A673 (cell line): ENCODE results near the gene FHIP1A. TPM values are rescaled to one million over a fixed set of nuclear protein-coding genes. Genes with fewer than 3 reads are reported as not detected.
A peak's percentile ranks its signal among the peaks of the same experiment; 100 is the strongest.

Experiments
- BruUV-seq: library from RNA; stranded (reverse); fragments of 400-500 nt; replicated peaks from 2 replicates; lab custom pipeline; 2021; lab: Mats Ljungman, UMichigan
- CTCF ChIA-PET: fragments of 300-600 bp; sonication (Branson Sonifier 250); formaldehyde crosslinking; loops from one replicate; lab custom pipeline; 2022; ENCODE audit warnings: antibody characterized with exemption; lab: Charles Lee
- POLR2A ChIA-PET: fragments of 300-600 bp; sonication (Branson Sonifier 250); formaldehyde crosslinking; loops from one replicate; lab custom pipeline; 2022; ENCODE audit warnings: antibody characterized with exemption; ENCODE audit not compliant: low non-redundant PET; lab: Charles Lee
- DNase-seq: peaks from one replicate; pipeline ENCODE4 v3.0.0-alpha.2; 2015; ENCODE audit warnings: low spot score
- H3K27ac ChIP-seq: fragments of 200-600 bp; sonication (generic); 2 replicates; pipeline ENCODE4 v1.5.1; 2016; ENCODE audit warnings: mixed run types, low read depth, mild to moderate bottlenecking, mixed read lengths, antibody characterized with exemption, low read length; ENCODE audit not compliant: poor library complexity, severe bottlenecking
- H3K27me3 ChIP-seq: fragments of 200-600 bp; sonication (generic); replicated peaks from 2 replicates; pipeline ENCODE4 v1.6.1; 2017; ENCODE audit warnings: mixed run types, low read depth, mild to moderate bottlenecking, mixed read lengths, antibody characterized with exemption, low read length; ENCODE audit not compliant: insufficient read depth, poor library complexity
- H3K36me3 ChIP-seq: fragments of 200-600 bp; sonication (generic); 2 replicates; pipeline ENCODE4 v1.6.1; 2016; ENCODE audit warnings: mixed run types, mild to moderate bottlenecking, mixed read lengths, antibody characterized with exemption, low read length; ENCODE audit not compliant: insufficient read depth, poor library complexity, severe bottlenecking
- H3K4me1 ChIP-seq: fragments of 200-600 bp; sonication (generic); 2 replicates; pipeline ENCODE4 v1.6.1; 2017; ENCODE audit warnings: mixed run types, mild to moderate bottlenecking, mixed read lengths, antibody characterized with exemption, low read length; ENCODE audit not compliant: insufficient read depth, poor library complexity, severe bottlenecking
- H3K4me3 ChIP-seq: fragments of 200-600 bp; sonication (generic); 2 replicates; pipeline ENCODE4 v1.5.1; 2016; ENCODE audit warnings: low read depth, mixed run types, mild to moderate bottlenecking, mixed read lengths, low read length; ENCODE audit not compliant: poor library complexity, severe bottlenecking
- H3K9me3 ChIP-seq: fragments of 200-600 bp; sonication (generic); 2 replicates; pipeline ENCODE4 v1.6.1; 2016; ENCODE audit warnings: mixed run types, low read depth, mild to moderate bottlenecking, mixed read lengths, antibody characterized with exemption, low read length; ENCODE audit not compliant: poor library complexity, severe bottlenecking
- CTCF ChIP-seq: fragments of 300-800, 200-600 bp; sonication (generic); conservative IDR thresholded peaks from 2 replicates; pipeline ENCODE4 v1.5.1; 2017; ENCODE audit warnings: low read depth, mild to moderate bottlenecking, antibody characterized with exemption, low read length, moderate library complexity, mixed read lengths
- EZH2 ChIP-seq: fragments of 200-600 bp; sonication (generic); IDR thresholded peaks from 2 replicates; pipeline ENCODE4 v1.6.1; 2017; ENCODE audit warnings: borderline replicate concordance, low read depth, mild to moderate bottlenecking, mixed read lengths, antibody characterized with exemption, low read length; ENCODE audit not compliant: poor library complexity, severe bottlenecking
- intact Hi-C: fragments of 100-400 bp; cut with micrococcal nuclease; formaldehyde crosslinking; loops from one replicate; pipeline ENCODE4 v1.10.0; 2022; ENCODE audit not compliant: unreplicated experiment
- total RNA-seq: library from RNA; stranded (reverse); gene quantifications from 2 replicates; pipeline ENCODE4 v1.2.3, GENCODE V29; 2021

FHIP1A gene
- total RNA-seq, 1 experiment from 2014 or later = 0.13 TPM

- no peaks in the 10 kb centered on the region for H3K4me1 ChIP-seq
- H3K4me3 ChIP-seq = no peak overlapping the region
- CTCF ChIA-PET = interaction anchor here (0.9 to 1.3 kb wide), 2 partner anchors 242 to 244 kb away, joined by 5 to 6 read pairs; no protein-coding TSS in a partner anchor
- DNase-seq = no peak
- H3K27ac ChIP-seq = no peak overlapping the region
- intact Hi-C loops = loop anchor here (2.0 to 5.0 kb wide), 4 partner anchors 85 to 1010 kb away; partner anchors contain the start of gene PRSS48
- H3K27me3 ChIP-seq = peaks cover 5% of the 10 kb centered on the region
- H3K9me3 ChIP-seq = no peaks in the 10 kb centered on the region
- POLR2A ChIA-PET = no interaction called here
- BruUV-seq = no TSS peak
- TF ChIP-seq EZH2 (no peak), CTCF (no peak)
- no peaks in the 10 kb centered on the region for H3K36me3 ChIP-seq
These were observed 47.0 kb upstream of the FHIP1A start for GRCh38 chr4:151361966-151362365.

GRCh38 chr4:151362404-151363164, 46.4 kb upstream of the FHIP1A start:
- Histone ChIP-seq H3K36me3 (no peaks in the 10 kb centered on the region), H3K4me1 (no peaks in the 10 kb centered on the region), H3K27ac (no peak overlapping the region), H3K27me3 (peaks cover 5% of the 10 kb centered on the region), H3K9me3 (no peaks in the 10 kb centered on the region), H3K4me3 (no peak overlapping the region)
- TF ChIP-seq EZH2 = no peak
- TF ChIP-seq CTCF = peak; percentile 99
- DNase-seq = peak; percentile 89
- ChIA-PET CTCF (interaction anchor here (0.9 to 1.3 kb wide), 2 partner anchors 242 to 245 kb away, joined by 5 to 6 read pairs; no protein-coding TSS in a partner anchor), POLR2A (interaction anchor here (0.6 kb wide), 1 partner anchor 12 kb away, joined by 4 read pairs; no protein-coding TSS in a partner anchor)
- BruUV-seq = no TSS peak
- intact Hi-C loops = loop anchor here (2.0 to 5.0 kb wide), 4 partner anchors 86 to 1010 kb away; partner anchors contain the start of gene PRSS48

- Histone ChIP-seq H3K9me3 (no peaks in the 10 kb centered on the region), H3K4me3 (no peak overlapping the region), H3K4me1 (no peaks in the 10 kb centered on the region), H3K27me3 (peaks cover 4% of the 10 kb centered on the region), H3K27ac (no peak overlapping the region), H3K36me3 (no peaks in the 10 kb centered on the region)
- POLR2A ChIA-PET = no interaction called here
- intact Hi-C loops = no loop called here
- no TSS peak for BruUV-seq
- DNase-seq = no peak
- no peak for TF ChIP-seq CTCF
- CTCF ChIA-PET = no interaction called here
These were observed 32.4 kb upstream of the FHIP1A start for GRCh38 chr4:151376540-151376939.
